ENCODE data around the gene VPS52. TPM values are rescaled to one million over a fixed set of nuclear protein-coding genes. Genes with fewer than 3 reads are reported as not detected.

The VPS52 gene
- total RNA-seq, 1 donor from 2014 or later: 33.9 TPM

DNA sequence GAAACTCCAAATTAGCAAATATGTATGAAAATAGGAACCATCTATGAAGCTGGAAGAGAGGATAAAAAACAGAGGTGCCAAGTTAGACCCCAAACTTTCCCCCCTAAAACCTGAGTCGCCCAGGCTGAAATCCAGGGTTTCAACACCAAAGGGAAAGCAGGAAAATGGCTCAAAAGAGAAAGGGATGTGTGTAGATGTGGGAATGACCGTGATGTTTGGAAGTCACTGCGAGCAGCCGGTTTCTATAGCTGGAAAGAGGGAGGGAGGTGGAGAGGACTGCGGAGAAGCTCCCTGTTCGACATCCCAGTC lies 58.9 kb downstream of the VPS52 start:
- no peak for TF ChIP-seq CTCF (conservative IDR thresholded peaks at IDR 0.05; ENCODE audit: low read depth, low read length)
- no peak for DNase-seq (ENCODE audit: low read depth)
- H3K4me3 ChIP-seq (ENCODE audit: low read depth, low read length): peak overlapping the region; percentile 54

GRCh38 chr6:33211666-33212422 lies 59.8 kb downstream of the VPS52 start:
- TF ChIP-seq CTCF (conservative IDR thresholded peaks at IDR 0.05; ENCODE audit: low read depth, low read length): peak; percentile 6
- DNase-seq (ENCODE audit: low read depth): no peak
- H3K4me3 ChIP-seq (ENCODE audit: low read depth, low read length): no peak overlapping the region

- H3K4me3 ChIP-seq (ENCODE audit: low read depth, low read length): no peak overlapping the region
- no peak for TF ChIP-seq CTCF (conservative IDR thresholded peaks at IDR 0.05; ENCODE audit: low read depth, low read length)
- no peak for DNase-seq (ENCODE audit: low read depth)
Observed at GRCh38 chr6:33211136-33211535, 60.5 kb downstream of the VPS52 start.

DNA sequence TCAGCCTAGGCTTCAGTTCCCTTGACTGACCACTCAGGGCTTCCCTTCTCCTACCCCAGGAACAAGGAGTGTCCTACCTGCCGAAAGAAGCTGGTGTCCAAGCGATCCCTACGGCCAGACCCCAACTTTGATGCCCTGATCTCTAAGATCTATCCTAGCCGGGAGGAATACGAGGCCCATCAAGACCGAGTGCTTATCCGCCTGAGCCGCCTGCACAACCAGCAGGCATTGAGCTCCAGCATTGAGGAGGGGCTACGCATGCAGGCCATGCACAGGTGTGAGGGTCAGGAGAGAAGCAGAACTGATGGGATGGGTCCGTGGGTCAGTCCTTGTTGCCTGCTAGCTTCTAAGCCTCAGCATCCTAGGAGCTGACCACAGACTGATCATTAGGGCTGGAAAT lies 61.8 kb downstream of the VPS52 start:
- no peak for DNase-seq (ENCODE audit: low read depth)
- no peak for TF ChIP-seq CTCF (conservative IDR thresholded peaks at IDR 0.05; ENCODE audit: low read depth, low read length)
- no peak overlapping the region for H3K4me3 ChIP-seq (ENCODE audit: low read depth, low read length)

DNA sequence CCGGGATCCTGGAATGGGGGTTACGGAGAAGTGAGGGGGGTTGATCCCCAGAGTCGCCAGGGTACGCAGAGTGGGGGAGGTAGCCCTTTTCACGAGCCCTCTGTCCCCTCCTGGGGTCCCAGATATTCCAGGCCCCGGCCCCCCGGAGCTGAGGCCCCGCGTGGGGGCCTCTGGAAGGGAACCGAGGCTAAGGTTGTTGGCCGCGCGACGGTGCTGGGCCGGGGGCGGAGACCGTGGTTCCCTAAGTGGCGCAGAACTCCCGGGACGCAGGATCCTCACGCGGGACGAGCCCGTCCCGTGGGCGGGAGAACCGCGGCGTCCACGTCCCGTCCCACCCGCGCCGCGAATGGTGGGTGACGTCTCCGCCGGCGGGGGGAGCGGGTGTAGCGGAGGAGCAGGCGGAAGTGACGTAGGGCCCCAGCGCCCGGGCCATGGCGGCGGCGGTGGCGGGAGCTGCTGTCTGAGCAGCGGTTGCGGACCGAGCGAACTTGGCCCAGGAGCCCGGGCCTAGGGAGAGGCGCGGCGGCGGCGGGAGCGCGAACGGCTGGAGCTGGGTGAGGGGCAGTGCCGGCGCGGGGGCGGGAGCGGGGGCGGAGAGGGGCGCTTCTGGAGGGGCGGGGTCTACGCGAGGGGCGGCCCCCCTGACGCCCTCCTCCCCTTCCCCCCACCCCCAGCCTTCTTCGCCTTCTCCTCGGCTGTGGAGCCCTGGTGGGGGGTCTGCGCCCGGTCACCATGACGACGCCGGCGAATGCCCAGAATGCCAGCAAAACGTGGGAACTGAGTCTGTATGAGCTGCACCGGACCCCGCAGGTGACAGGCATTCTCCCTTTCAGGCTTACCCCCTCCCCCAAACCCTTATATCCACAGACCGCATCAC lies 63.3 kb downstream of the VPS52 start, which contains the start of gene RING1:
Gene RING1 (plus strand): TSS at position 410 of the 877 bp plus-strand sequence. CDS start 323 bp downstream, at position 733.
- DNase-seq (ENCODE audit: low read depth): no peak
- H3K4me3 ChIP-seq (ENCODE audit: low read depth, low read length): peak within 1 kb of the TSS; percentile 95
- TF ChIP-seq CTCF (conservative IDR thresholded peaks at IDR 0.05; ENCODE audit: low read depth, low read length): no peak

GRCh38 chr6:33207552-33208090 lies 64.1 kb downstream of the VPS52 start:
- H3K4me3 ChIP-seq (ENCODE audit: low read depth, low read length): peak overlapping the region; percentile 95
- TF ChIP-seq CTCF (conservative IDR thresholded peaks at IDR 0.05; ENCODE audit: low read depth, low read length): no peak
- DNase-seq (ENCODE audit: low read depth): no peak
